Measurements from ENCODE around the gene SLC35F1.

DNA sequence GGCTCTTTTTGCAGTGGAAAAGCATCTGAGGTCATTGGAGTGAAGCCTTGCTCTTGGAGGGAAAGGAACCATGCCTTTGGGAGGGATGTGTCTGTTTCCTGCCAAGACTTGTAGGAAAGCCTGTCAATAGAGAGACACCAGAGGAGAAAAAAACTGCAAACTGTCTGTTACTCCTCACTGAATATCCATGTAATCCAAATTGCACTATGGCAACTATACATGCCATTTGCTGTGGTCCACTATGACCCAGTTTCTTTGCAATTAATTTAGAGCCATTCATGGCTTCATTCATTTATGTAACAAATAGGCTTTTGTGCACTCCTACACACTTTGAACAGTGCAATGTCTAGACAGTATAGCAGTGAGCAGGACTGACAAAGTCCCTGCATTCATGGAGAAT, 296.5 kb downstream of the SLC35F1 start:
- TF ChIP-seq CTCF (conservative IDR thresholded peaks at IDR 0.05): no peak
- no peak for TF ChIP-seq EZH2 (IDR thresholded peaks at IDR 0.05; ENCODE audit: low read depth)

Data from PC-9 (cell line).